Gastroesophageal sphincter (tissue), 4 donors: ENCODE results near the gene TCIRG1. TPM values are rescaled to one million over a fixed set of nuclear protein-coding genes. Genes with fewer than 3 reads are reported as not detected.

ENCODE experiments used
- ATAC-seq: fragments of 150-250 bp; one replicate; pipeline ENCODE4 v1.9.1; 2016; ENCODE audit warnings: mild to moderate bottlenecking, moderate library complexity
- H3K27ac ChIP-seq, 4 donors: fragments of 200-600 bp; sonication (generic) in 3 of 4; 1 replicate in 3 of 4; 2 replicates in 1 of 4; pipeline ENCODE4 v1.5.1; 2016 to 2019
- H3K27me3 ChIP-seq: fragments of 200-600 bp; sonication (generic); one replicate; pipeline ENCODE4 v1.5.1; 2019
- H3K36me3 ChIP-seq, 2 donors: fragments of 200-600 bp; sonication (generic); one replicate each; pipeline ENCODE4 v1.5.1; 2019; ENCODE audit warnings: control low read depth in 1 of 2
- H3K4me1 ChIP-seq, 3 donors: fragments of 200-600 bp; sonication (generic); 1 replicate in 2 of 3; 2 replicates in 1 of 3; pipeline ENCODE4 v1.5.1; 2016 to 2019; ENCODE audit warnings: control low read depth in 2 of 3
- H3K4me3 ChIP-seq, 2 donors: fragments of 200-600 bp; sonication (generic); one replicate each; pipeline ENCODE4 v1.5.1; 2019; ENCODE audit warnings: mild to moderate bottlenecking in 1 of 2, moderate library complexity in 1 of 2
- H3K9me3 ChIP-seq, 3 donors: fragments of 200-600 bp; sonication (generic); one replicate each; pipeline ENCODE4 v1.5.1; 2017 to 2019; ENCODE audit warnings: control low read depth in 2 of 3
- EP300 ChIP-seq: sonication (generic); formaldehyde crosslinking; IDR thresholded peaks from one replicate; pipeline ENCODE4 v1.6.1; 2017; ENCODE audit warnings: antibody characterized with exemption, mild to moderate bottlenecking
- POLR2A ChIP-seq, 2 donors: fragments of 450-650 bp; IDR thresholded peaks; one replicate each; pipeline ENCODE4 v1.6.1; 2017; ENCODE audit warnings: antibody characterized with exemption in 2 of 2, mild to moderate bottlenecking in 2 of 2, moderate library complexity in 1 of 2
- POLR2AphosphoS5 ChIP-seq: sonication (generic); formaldehyde crosslinking; IDR thresholded peaks from one replicate; pipeline ENCODE4 v1.6.1; 2017; ENCODE audit warnings: antibody characterized with exemption
- WGBS, 2 donors: methylation state at CpG; one replicate each; pipeline ENCODE4 v1.1.5; 2018; ENCODE audit warnings: low coverage in 1 of 2; 5-methylcytosine and 5-hydroxymethylcytosine counted together
- total RNA-seq, 4 donors: library from RNA; depleted of rRNA; stranded (reverse); fragments of >200 nt; gene quantifications; one replicate each; pipeline ENCODE4 v1.1.0, GENCODE V29; 2016
- TF ChIP-seq, protein P1 (sequence below), 4 experiments: fragments of 200-600 bp in 2 of 4; fragments of 450-650 bp in 2 of 4; sonication (generic) in 1 of 4; IDR thresholded peaks; one replicate each; pipeline ENCODE4 v1.5.1; 2017 to 2019; ENCODE audit warnings: antibody characterized with exemption in 4 of 4, mild to moderate bottlenecking in 2 of 4, moderate library complexity in 2 of 4

TCIRG1 gene
- total RNA-seq, 4 donors from 2014 or later = 44.5 to 140 (median 81.2) TPM

DNA sequence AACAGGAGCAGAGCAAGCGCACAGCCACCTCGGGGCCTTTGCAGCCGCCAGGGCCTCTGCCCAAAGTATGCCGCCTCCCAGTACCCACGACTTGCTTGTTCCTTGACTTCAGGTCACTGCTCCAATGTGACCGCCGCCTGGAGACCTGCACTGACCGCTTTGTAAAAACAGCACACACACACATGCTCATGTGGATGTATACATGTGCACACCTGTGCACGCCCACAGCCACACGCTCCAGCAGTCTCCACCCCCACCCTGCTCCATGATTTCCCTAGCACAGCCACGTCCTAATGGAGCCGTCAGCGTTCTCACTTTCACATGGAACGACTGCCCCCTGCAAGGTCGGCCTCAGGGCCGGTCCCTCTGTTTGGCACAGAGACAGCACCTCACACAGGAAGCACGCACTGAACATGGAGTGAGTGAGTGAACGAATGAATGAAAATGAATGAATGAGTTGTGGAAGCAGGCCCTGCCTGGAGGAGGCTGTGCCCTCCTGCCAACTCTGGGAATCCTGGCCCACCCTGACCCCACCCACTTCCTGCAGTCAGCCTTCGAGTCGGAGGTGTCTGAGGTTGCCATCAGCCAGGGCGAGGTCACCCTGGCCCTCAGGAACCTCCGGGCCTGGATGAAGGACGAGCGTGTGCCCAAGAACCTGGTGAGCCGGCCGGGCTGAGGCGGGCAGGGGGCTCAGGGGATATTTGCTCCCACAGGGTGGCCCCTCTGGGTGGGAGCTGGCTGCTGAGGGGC is 20.7 kb upstream of the TCIRG1 start:
- Histone ChIP-seq H3K4me3 (no peak overlapping the region), H3K27ac (no peak overlapping the region), H3K4me1 (peaks cover 0 to 29% (median 3%) of the 10 kb centered on the region in 3 donors), H3K36me3 (peaks cover 0 to 22% of the 10 kb centered on the region in 2 donors), H3K27me3 (no peaks in the 10 kb centered on the region), H3K9me3 (no peaks in the 10 kb centered on the region)
- TF ChIP-seq EP300 (no peak), POLR2AphosphoS5 (no peak), POLR2A (IDR thresholded peaks at IDR 0.05) (no peak)
- TF ChIP-seq, protein P1, sequence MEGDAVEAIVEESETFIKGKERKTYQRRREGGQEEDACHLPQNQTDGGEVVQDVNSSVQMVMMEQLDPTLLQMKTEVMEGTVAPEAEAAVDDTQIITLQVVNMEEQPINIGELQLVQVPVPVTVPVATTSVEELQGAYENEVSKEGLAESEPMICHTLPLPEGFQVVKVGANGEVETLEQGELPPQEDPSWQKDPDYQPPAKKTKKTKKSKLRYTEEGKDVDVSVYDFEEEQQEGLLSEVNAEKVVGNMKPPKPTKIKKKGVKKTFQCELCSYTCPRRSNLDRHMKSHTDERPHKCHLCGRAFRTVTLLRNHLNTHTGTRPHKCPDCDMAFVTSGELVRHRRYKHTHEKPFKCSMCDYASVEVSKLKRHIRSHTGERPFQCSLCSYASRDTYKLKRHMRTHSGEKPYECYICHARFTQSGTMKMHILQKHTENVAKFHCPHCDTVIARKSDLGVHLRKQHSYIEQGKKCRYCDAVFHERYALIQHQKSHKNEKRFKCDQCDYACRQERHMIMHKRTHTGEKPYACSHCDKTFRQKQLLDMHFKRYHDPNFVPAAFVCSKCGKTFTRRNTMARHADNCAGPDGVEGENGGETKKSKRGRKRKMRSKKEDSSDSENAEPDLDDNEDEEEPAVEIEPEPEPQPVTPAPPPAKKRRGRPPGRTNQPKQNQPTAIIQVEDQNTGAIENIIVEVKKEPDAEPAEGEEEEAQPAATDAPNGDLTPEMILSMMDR (IDR thresholded peaks at IDR 0.05) = no peak
- WGBS, 2 donors = 82 to 83% methylated on average over 2 to 15 of the region's 27 CpGs
- no peak for ATAC-seq

DNA sequence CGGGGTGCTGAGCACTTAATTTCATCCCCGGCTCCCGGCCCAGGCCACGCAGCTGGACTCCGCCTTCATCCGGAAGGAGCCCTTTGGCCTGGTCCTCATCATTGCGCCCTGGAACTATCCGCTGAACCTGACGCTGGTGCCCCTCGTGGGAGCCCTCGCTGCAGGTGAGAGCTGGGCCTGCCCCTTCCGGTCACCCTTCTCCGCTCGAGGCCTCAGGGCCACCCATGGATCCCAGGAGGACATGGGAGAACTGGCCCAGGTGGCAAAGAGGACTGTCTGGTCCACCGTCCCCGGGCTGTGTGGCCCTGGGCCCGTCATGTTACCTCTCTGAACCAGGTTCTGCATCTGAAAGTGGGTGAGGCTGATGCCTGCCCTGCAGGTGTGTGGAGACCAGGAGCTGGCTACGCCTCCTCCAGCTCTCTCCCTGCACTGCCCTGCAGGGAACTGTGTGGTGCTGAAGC is 20.1 kb upstream of the TCIRG1 start:
- Histone ChIP-seq H3K4me3 (no peak overlapping the region), H3K27ac (no peak overlapping the region)

DNA sequence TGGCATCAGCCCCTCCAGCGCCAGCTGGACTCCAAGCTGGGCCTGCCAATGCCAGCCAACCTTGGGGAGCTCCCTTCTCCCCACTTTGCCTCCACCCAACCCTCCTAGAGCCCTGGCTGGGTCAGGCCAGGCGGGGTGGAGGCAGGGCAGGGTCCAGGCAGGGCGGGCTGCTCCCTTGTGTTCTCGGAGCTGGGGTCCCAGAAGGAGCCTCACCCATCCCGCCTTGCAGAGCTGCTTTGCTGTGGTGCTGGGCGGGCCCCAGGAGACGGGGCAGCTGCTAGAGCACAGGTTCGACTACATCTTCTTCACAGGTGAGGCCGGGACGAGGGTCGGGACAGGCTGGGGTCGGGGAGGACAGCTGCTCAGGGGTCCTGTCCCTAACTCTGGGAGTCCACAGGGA is 19.3 kb upstream of the TCIRG1 start:
- TF ChIP-seq POLR2AphosphoS5 (no peak), POLR2A (IDR thresholded peaks at IDR 0.05) (no peak), EP300 (no peak)
- TF ChIP-seq, protein P1 (IDR thresholded peaks at IDR 0.05) = no peak
- peaks cover 0 to 32% of the 10 kb centered on the region in 2 donors for H3K36me3 ChIP-seq
- no peaks in the 10 kb centered on the region for H3K27me3 ChIP-seq
- H3K27ac ChIP-seq = no peak overlapping the region
- ATAC-seq = no peak
- H3K4me1 ChIP-seq = peaks cover 0 to 15% (median 3%) of the 10 kb centered on the region in 3 donors
- WGBS, 2 donors = no CpG with 5 or more reads among the region's 12 CpGs
- H3K4me3 ChIP-seq = no peak overlapping the region
- H3K9me3 ChIP-seq = peaks cover 0 to 3% (median 0%) of the 10 kb centered on the region in 3 donors

More for the DNA sequence above, 20.1 kb upstream of the TCIRG1 start:
- H3K27me3 ChIP-seq = no peaks in the 10 kb centered on the region
- WGBS, 2 donors = 60% methylated on average over 1 of the region's 18 CpGs; no CpG with 5 or more reads in 1 of the 2 donors
- H3K36me3 ChIP-seq = peaks cover 0 to 25% of the 10 kb centered on the region in 2 donors
- H3K4me1 ChIP-seq = peaks cover 0 to 23% (median 3%) of the 10 kb centered on the region in 3 donors
- no peak for ATAC-seq
- no peaks in the 10 kb centered on the region for H3K9me3 ChIP-seq
- TF ChIP-seq, protein P1 (IDR thresholded peaks at IDR 0.05) = no peak
- no peak for TF ChIP-seq POLR2A (IDR thresholded peaks at IDR 0.05)
- TF ChIP-seq EP300 = no peak
- TF ChIP-seq POLR2AphosphoS5 = no peak

DNA sequence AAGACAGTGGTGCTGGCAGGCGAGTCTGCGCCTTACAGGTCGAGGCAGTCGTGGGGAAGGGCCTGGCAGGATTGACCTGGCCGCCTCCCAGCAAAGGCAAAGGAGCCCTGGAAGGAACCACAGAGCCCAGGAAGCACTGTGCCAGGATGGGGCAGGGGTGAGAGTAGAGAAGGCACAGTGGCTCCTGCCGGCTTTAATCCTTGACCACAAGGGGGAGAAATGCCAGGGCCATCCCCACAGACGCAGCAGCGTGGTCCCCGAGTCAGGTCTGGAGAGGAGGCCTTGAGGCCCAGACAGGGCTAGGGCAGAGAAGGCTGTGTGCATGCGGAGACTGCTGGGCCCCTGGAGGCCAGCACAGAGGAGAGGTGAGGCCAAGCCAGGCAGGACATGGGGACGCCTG is 18.2 kb upstream of the TCIRG1 start:
- peaks cover 0 to 11% (median 3%) of the 10 kb centered on the region in 3 donors for H3K4me1 ChIP-seq
- H3K36me3 ChIP-seq = peaks cover 0 to 43% of the 10 kb centered on the region in 2 donors
- TF ChIP-seq, protein P1 (IDR thresholded peaks at IDR 0.05) = peak in 2 of 4 experiments; percentile 15 to 26
- no peak for TF ChIP-seq EP300
- no peak overlapping the region for H3K27ac ChIP-seq
- peaks cover 0 to 9% (median 0%) of the 10 kb centered on the region in 3 donors for H3K9me3 ChIP-seq
- 45 to 100% methylated on average over 1 to 2 of the region's 11 CpGs for WGBS, 2 donors
- ATAC-seq = peak; percentile 35
- no peak overlapping the region for H3K4me3 ChIP-seq
- no peaks in the 10 kb centered on the region for H3K27me3 ChIP-seq
